Measurements from ENCODE around the gene IFT43. TPM values are rescaled to one million over a fixed set of nuclear protein-coding genes. Genes with fewer than 3 reads are reported as not detected.

Gene IFT43
- total RNA-seq, 1 experiment from 2014 or later = 98.8 TPM

DNA sequence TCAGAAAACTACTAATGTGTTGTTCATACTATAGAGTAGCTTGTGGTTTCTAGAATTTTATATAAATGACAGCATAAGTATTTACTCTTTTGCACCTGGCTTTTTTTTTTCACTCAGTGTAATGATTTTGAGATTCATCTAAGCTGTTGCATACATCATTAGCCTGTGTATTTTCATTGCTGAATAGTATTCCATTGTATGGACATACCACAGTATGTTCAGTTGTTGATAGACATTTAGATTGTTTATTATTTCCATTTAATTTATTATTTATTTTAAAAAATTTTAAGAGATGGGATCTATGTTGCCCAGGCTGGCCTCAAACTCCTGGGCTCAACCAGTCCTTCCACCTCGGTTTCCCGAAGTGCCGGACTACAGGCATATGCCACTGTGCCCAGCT lies 80.0 kb downstream of the IFT43 start:
- Histone ChIP-seq H3K79me2 (ENCODE audit: low read depth) (no peaks in the 10 kb centered on the region), H3K4me3 (no peak overlapping the region), H3K36me3 (ENCODE audit: low read depth) (0 out of 2 replicates have a peak, but pooled peaks cover 3% of the 10 kb centered on the region), H3K27ac (no peak overlapping the region), H4K20me1 (ENCODE audit: insufficient read depth) (peaks cover 3% of the 10 kb centered on the region; the same call in 1 of the 2 replicates), H3K27me3 (ENCODE audit: insufficient read depth, low read depth) (no peaks in the 10 kb centered on the region), H3K9me2 (ENCODE audit: insufficient read depth) (no peaks in the 10 kb centered on the region), H3K4me2 (no peak overlapping the region), H3K9me3 (ENCODE audit: insufficient read depth, low read depth) (peaks cover 3% of the 10 kb centered on the region), H3F3A (ENCODE audit: insufficient read depth, low read depth) (no peaks in the 10 kb centered on the region), H2AFZ (no peak overlapping the region), H3K4me1 (replicated peaks; ENCODE audit: insufficient read depth) (no peaks in the 10 kb centered on the region)
- intact Hi-C loops (cut with micrococcal nuclease; ENCODE audit: unreplicated experiment) = no loop called here
- ChIA-PET POLR2A (ENCODE audit: unreplicated experiment) (interaction anchor here (0.5 kb wide), 1 partner anchor 835 kb away, joined by 3 read pairs; no protein-coding TSS in a partner anchor), CTCF (no interaction called here)
- no TSS peak for BruUV-seq (replicated peaks)
- DNase-seq = no peak
- TF ChIP-seq, protein P1, sequence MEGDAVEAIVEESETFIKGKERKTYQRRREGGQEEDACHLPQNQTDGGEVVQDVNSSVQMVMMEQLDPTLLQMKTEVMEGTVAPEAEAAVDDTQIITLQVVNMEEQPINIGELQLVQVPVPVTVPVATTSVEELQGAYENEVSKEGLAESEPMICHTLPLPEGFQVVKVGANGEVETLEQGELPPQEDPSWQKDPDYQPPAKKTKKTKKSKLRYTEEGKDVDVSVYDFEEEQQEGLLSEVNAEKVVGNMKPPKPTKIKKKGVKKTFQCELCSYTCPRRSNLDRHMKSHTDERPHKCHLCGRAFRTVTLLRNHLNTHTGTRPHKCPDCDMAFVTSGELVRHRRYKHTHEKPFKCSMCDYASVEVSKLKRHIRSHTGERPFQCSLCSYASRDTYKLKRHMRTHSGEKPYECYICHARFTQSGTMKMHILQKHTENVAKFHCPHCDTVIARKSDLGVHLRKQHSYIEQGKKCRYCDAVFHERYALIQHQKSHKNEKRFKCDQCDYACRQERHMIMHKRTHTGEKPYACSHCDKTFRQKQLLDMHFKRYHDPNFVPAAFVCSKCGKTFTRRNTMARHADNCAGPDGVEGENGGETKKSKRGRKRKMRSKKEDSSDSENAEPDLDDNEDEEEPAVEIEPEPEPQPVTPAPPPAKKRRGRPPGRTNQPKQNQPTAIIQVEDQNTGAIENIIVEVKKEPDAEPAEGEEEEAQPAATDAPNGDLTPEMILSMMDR (conservative IDR thresholded peaks at IDR 0.05) = no peak
- no peak for TF ChIP-seq EZH2 (IDR thresholded peaks at IDR 0.05; ENCODE audit: low read depth)

DNA sequence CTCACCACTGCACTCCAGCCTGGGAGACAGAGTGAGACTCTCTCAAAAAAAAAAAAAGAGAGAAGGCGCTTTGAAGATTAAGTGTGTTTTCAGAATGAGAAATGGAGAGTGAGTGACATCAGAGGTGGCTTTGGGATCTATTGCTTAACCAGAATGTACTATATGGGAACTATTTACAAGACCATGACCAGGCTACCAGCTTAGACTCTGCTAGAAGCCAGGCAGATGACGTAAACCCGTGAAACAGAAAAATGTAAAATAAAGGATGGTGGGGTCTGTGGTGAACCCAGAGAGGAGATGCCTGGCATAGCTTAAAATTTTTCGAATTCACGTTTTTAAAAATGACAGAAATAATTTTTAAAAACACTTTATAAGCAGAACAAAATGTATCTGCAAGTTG lies 82.0 kb downstream of the IFT43 start:
- H3K27me3 ChIP-seq (ENCODE audit: insufficient read depth, low read depth) = no peaks in the 10 kb centered on the region
- 0 out of 2 replicates have a peak, but pooled peaks cover 2% of the 10 kb centered on the region for H3K9me2 ChIP-seq (ENCODE audit: insufficient read depth)
- DNase-seq = no peak
- H3K4me2 ChIP-seq = no peak overlapping the region
- no peaks in the 10 kb centered on the region for H3F3A ChIP-seq (ENCODE audit: insufficient read depth, low read depth)
- H3K36me3 ChIP-seq (ENCODE audit: low read depth) = 0 out of 2 replicates have a peak, but pooled peaks cover 3% of the 10 kb centered on the region
- H3K9me3 ChIP-seq (ENCODE audit: insufficient read depth, low read depth) = peaks cover 3% of the 10 kb centered on the region
- H2AFZ ChIP-seq = no peak overlapping the region
- ChIA-PET CTCF (no interaction called here), POLR2A (ENCODE audit: unreplicated experiment) (interaction anchor here (0.7 kb wide), 1 partner anchor 183 kb away, joined by 4 read pairs; no protein-coding TSS in a partner anchor)
- H3K4me1 ChIP-seq (replicated peaks; ENCODE audit: insufficient read depth) = no peaks in the 10 kb centered on the region
- TF ChIP-seq EZH2 (IDR thresholded peaks at IDR 0.05; ENCODE audit: low read depth) = no peak
- TF ChIP-seq, protein P1 (conservative IDR thresholded peaks at IDR 0.05) = no peak
- intact Hi-C loops (cut with micrococcal nuclease; ENCODE audit: unreplicated experiment) = no loop called here
- peaks cover 3% of the 10 kb centered on the region; the same call in 1 of the 2 replicates for H4K20me1 ChIP-seq (ENCODE audit: insufficient read depth)
- no peak overlapping the region for H3K4me3 ChIP-seq
- no peak overlapping the region for H3K27ac ChIP-seq
- BruUV-seq (replicated peaks) = no TSS peak
- H3K79me2 ChIP-seq (ENCODE audit: low read depth) = no peaks in the 10 kb centered on the region

DNA sequence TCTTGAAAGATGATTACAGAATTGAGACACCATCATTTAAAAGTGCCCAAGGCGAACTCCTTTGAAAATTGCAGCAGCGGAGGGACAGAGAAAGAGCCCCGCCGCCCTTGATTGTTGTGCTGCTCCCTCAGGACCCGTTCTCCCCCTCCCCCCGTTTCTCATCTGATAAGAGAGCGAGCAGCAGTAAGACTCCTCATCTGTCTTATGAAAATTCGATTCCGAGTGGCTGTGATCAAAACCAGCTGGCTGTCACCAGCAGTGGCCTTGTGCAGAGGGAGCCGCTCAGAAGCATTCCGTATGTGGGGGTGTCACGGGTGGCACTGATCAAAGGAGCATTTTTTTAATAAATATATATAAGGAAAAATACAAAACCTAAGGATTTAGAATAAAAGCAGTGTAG lies 88.2 kb downstream of the IFT43 start:
- Histone ChIP-seq H4K20me1 (ENCODE audit: insufficient read depth) (no peaks in the 10 kb centered on the region), H3K36me3 (ENCODE audit: low read depth) (no peaks in the 10 kb centered on the region), H3K9me3 (ENCODE audit: insufficient read depth, low read depth) (no peaks in the 10 kb centered on the region), H3K4me1 (replicated peaks; ENCODE audit: insufficient read depth) (no peaks in the 10 kb centered on the region), H3K79me2 (ENCODE audit: low read depth) (no peaks in the 10 kb centered on the region), H2AFZ (no peak overlapping the region), H3K4me3 (no peak overlapping the region), H3K27me3 (ENCODE audit: insufficient read depth, low read depth) (no peaks in the 10 kb centered on the region), H3K4me2 (no peak overlapping the region), H3K9me2 (ENCODE audit: insufficient read depth) (0 out of 2 replicates have a peak, but pooled peaks cover 2% of the 10 kb centered on the region), H3K27ac (no peak overlapping the region), H3F3A (ENCODE audit: insufficient read depth, low read depth) (no peaks in the 10 kb centered on the region)
- DNase-seq = no peak
- no TSS peak for BruUV-seq (replicated peaks)
- intact Hi-C loops (cut with micrococcal nuclease; ENCODE audit: unreplicated experiment) = no loop called here
- ChIA-PET POLR2A (ENCODE audit: unreplicated experiment) (no interaction called here), CTCF (no interaction called here)
- TF ChIP-seq EZH2 (IDR thresholded peaks at IDR 0.05; ENCODE audit: low read depth) = no peak
- TF ChIP-seq, protein P1 (conservative IDR thresholded peaks at IDR 0.05) = no peak

All from PC-9 (cell line).